Right kidney (tissue), 1 donor: ENCODE data around the gene HADHA.

Experiments used
- DNase-seq: peaks from one replicate; pipeline ENCODE4 v3.0.0-alpha.2; 2016

The HADHA gene

GRCh38 chr2:26246818-26247217 is 2.4 kb upstream of the HADHA start:
- DNase-seq = no peak

- DNase-seq = peak; percentile 23
Measured at GRCh38 chr2:26245810-26246209, 1.4 kb upstream of the HADHA start.

- DNase-seq = no peak
Measured at GRCh38 chr2:26245231-26245732, 850 bp upstream of the HADHA start.

GRCh38 chr2:26243470-26244308 is 743 bp downstream of the HADHA start:
- DNase-seq = no peak

GRCh38 chr2:26241928-26242436 is 2.5 kb downstream of the HADHA start:
- no peak for DNase-seq

- no peak for DNase-seq
Measured at GRCh38 chr2:26238311-26238958, 6.0 kb downstream of the HADHA start.

GRCh38 chr2:26237868-26238267 is 6.6 kb downstream of the HADHA start:
- no peak for DNase-seq

- no peak for DNase-seq
Measured at GRCh38 chr2:26235089-26235488, 9.3 kb downstream of the HADHA start.

- DNase-seq = no peak
Measured at GRCh38 chr2:26230806-26231205, 13.6 kb downstream of the HADHA start.

GRCh38 chr2:26229595-26229994 is 14.8 kb downstream of the HADHA start:
- no peak for DNase-seq

GRCh38 chr2:26224095-26224494 is 20.3 kb downstream of the HADHA start:
- no peak for DNase-seq

GRCh38 chr2:26223018-26223417 is 21.4 kb downstream of the HADHA start:
- DNase-seq = no peak

- no peak for DNase-seq
Measured at GRCh38 chr2:26217720-26218119, 26.7 kb downstream of the HADHA start.

GRCh38 chr2:26216587-26216986 is 27.8 kb downstream of the HADHA start:
- no peak for DNase-seq

GRCh38 chr2:26215833-26216232 is 28.6 kb downstream of the HADHA start:
- DNase-seq = no peak

GRCh38 chr2:26214759-26215158 is 29.7 kb downstream of the HADHA start:
- no peak for DNase-seq

GRCh38 chr2:26212011-26212410 is 32.4 kb downstream of the HADHA start:
- DNase-seq = no peak

GRCh38 chr2:26203906-26204305 is 40.5 kb downstream of the HADHA start:
- no peak for DNase-seq

GRCh38 chr2:26202981-26203490 is 41.4 kb downstream of the HADHA start:
- DNase-seq = no peak

GRCh38 chr2:26197516-26197915 is 46.9 kb downstream of the HADHA start:
- no peak for DNase-seq

- no peak for DNase-seq
Measured at GRCh38 chr2:26196683-26197418, 47.6 kb downstream of the HADHA start.
